GM20000 (cell line): Measurements from ENCODE around the gene ROR1.

ENCODE experiments used
- DNase-seq: peaks from one replicate; pipeline ENCODE4 v3.0.0; 2012; ENCODE audit warnings: low spot score
- CTCF ChIP-seq: IDR thresholded peaks from 2 replicates; pipeline ENCODE4 v1.5.1; 2012; ENCODE audit warnings: mild to moderate bottlenecking, control low read depth; ENCODE audit errors: extremely low read depth, missing control alignments

The ROR1 gene

GRCh38 chr1:64038119-64038518 lies 264.3 kb downstream of the ROR1 start:
- no peak for DNase-seq
- no peak for TF ChIP-seq CTCF

- DNase-seq = no peak
- no peak for TF ChIP-seq CTCF
These were observed 265.1 kb downstream of the ROR1 start for GRCh38 chr1:64038965-64039364.

- TF ChIP-seq CTCF = no peak
These were observed 265.6 kb downstream of the ROR1 start for GRCh38 chr1:64039390-64039926.

GRCh38 chr1:64041371-64042131 lies 267.7 kb downstream of the ROR1 start:
- no peak for TF ChIP-seq CTCF
- DNase-seq = no peak

More at GRCh38 chr1:64039390-64039926, 265.6 kb downstream of the ROR1 start:
- DNase-seq = no peak

GRCh38 chr1:64042331-64043100 lies 268.7 kb downstream of the ROR1 start:
- no peak for TF ChIP-seq CTCF
- DNase-seq = no peak

GRCh38 chr1:64043288-64043687 lies 269.5 kb downstream of the ROR1 start:
- no peak for TF ChIP-seq CTCF
- no peak for DNase-seq

GRCh38 chr1:64043976-64044375 lies 270.2 kb downstream of the ROR1 start:
- no peak for TF ChIP-seq CTCF
- DNase-seq = no peak
